ENCODE measurements around the gene TOR1B.
"Not testable (repeated sequence)": the region's sequence is repeated elsewhere in the genome, so short reads cannot be mapped to it uniquely, and the experiment has no call there.

TOR1B gene

GRCh38 chr9:129776938-129777768 is 25.8 kb upstream of the TOR1B start:
- DNase-seq (ENCODE audit: low read depth) = peak; percentile 28

- no peak for DNase-seq (ENCODE audit: low read depth)
These were observed 25.2 kb upstream of the TOR1B start for GRCh38 chr9:129777769-129778130.

- DNase-seq (ENCODE audit: low read depth) = no peak
These were observed 24.5 kb upstream of the TOR1B start for GRCh38 chr9:129778469-129778868.

GRCh38 chr9:129779560-129780190 is 23.3 kb upstream of the TOR1B start:
- no peak for DNase-seq (ENCODE audit: low read depth)

GRCh38 chr9:129781131-129781530 is 21.9 kb upstream of the TOR1B start:
- DNase-seq (ENCODE audit: low read depth) = no peak

- DNase-seq (ENCODE audit: low read depth) = no peak
These were observed 21.0 kb upstream of the TOR1B start for GRCh38 chr9:129781981-129782380.

GRCh38 chr9:129783516-129784361 is 19.2 kb upstream of the TOR1B start:
- DNase-seq (ENCODE audit: low read depth) = peak; percentile 73

- DNase-seq (ENCODE audit: low read depth) = not testable (repeated sequence)
These were observed 18.0 kb upstream of the TOR1B start for GRCh38 chr9:129784970-129785369.

GRCh38 chr9:129785866-129786265 is 17.1 kb upstream of the TOR1B start:
- no peak for DNase-seq (ENCODE audit: low read depth)

- no peak for DNase-seq (ENCODE audit: low read depth)
These were observed 16.5 kb upstream of the TOR1B start for GRCh38 chr9:129786481-129786880.

- DNase-seq (ENCODE audit: low read depth) = no peak
These were observed 8.4 kb upstream of the TOR1B start for GRCh38 chr9:129794549-129794948.

GRCh38 chr9:129796029-129796428 is 7.0 kb upstream of the TOR1B start:
- DNase-seq (ENCODE audit: low read depth) = not testable (repeated sequence)

GRCh38 chr9:129798973-129799372 is 4.0 kb upstream of the TOR1B start:
- no peak for DNase-seq (ENCODE audit: low read depth)

- DNase-seq (ENCODE audit: low read depth) = no peak
These were observed 1.5 kb upstream of the TOR1B start for GRCh38 chr9:129801504-129801903.

- DNase-seq (ENCODE audit: low read depth) = no peak
These were observed 684 bp downstream of the TOR1B start for GRCh38 chr9:129803676-129804060.

GRCh38 chr9:129806061-129806460 is 3.1 kb downstream of the TOR1B start:
- no peak for DNase-seq (ENCODE audit: low read depth)

- no peak for DNase-seq (ENCODE audit: low read depth)
These were observed 6.4 kb downstream of the TOR1B start for GRCh38 chr9:129809346-129809745.

GRCh38 chr9:129810116-129810515 is 7.1 kb downstream of the TOR1B start:
- DNase-seq (ENCODE audit: low read depth) = no peak

- no peak for DNase-seq (ENCODE audit: low read depth)
These were observed 7.8 kb downstream of the TOR1B start for GRCh38 chr9:129810788-129811187.

GRCh38 chr9:129811967-129812363 is 9.0 kb downstream of the TOR1B start:
- no peak for DNase-seq (ENCODE audit: low read depth)

- DNase-seq (ENCODE audit: low read depth) = no peak
These were observed 9.4 kb downstream of the TOR1B start for GRCh38 chr9:129812385-129812784.

- DNase-seq (ENCODE audit: low read depth) = no peak
These were observed 10.7 kb downstream of the TOR1B start for GRCh38 chr9:129813661-129814060.
